Activated naive CD4-positive, alpha-beta T cell treated with anti-CD3 and anti-CD28 coated beads, Interleukin-2, amount 10 ng/mL, durations not matched to agents 7 days and 5 days (primary cell): Measurements from ENCODE around the gene FAT4.
A peak's percentile ranks its signal among the peaks of the same experiment; 100 is the strongest.

Experiments
- CTCF ChIA-PET: fragments of 350-600 bp; sonication (Branson Sonifier 250); formaldehyde crosslinking; loops from one replicate; lab custom pipeline; 2021; ENCODE audit warnings: antibody characterized with exemption; lab: Charles Lee
- DNase-seq: peaks from one replicate; pipeline ENCODE4 v3.0.0-alpha.2; 2020
- H3K27ac Mint-ChIP-seq: one replicate; pipeline ENCODE4 v1.8.0; 2021; ENCODE audit warnings: mild to moderate bottlenecking, moderate library complexity, mixed read lengths
- H3K27me3 Mint-ChIP-seq: one replicate; pipeline ENCODE4 v1.8.0; 2021; ENCODE audit warnings: mild to moderate bottlenecking, mixed read lengths
- H3K36me3 Mint-ChIP-seq: one replicate; pipeline ENCODE4 v1.8.0; 2021; ENCODE audit warnings: mixed read lengths
- H3K4me1 Mint-ChIP-seq: one replicate; pipeline ENCODE4 v1.8.0; 2021; ENCODE audit warnings: mixed read lengths
- H3K4me3 Mint-ChIP-seq: one replicate; pipeline ENCODE4 v1.8.0; 2021; ENCODE audit warnings: mild to moderate bottlenecking, moderate library complexity, mixed read lengths
- H3K9me3 Mint-ChIP-seq: one replicate; pipeline ENCODE4 v1.8.0; 2021; ENCODE audit warnings: mixed read lengths

Gene FAT4

GRCh38 chr4:125311503-125311902, 3.3 kb upstream of the FAT4 start:
- CTCF ChIA-PET, result no interaction called here
- no peak overlapping the region for H3K4me3 Mint-ChIP-seq
- peaks cover 35% of the 10 kb centered on the region for H3K27me3 Mint-ChIP-seq
- DNase-seq, result no peak
- H3K27ac Mint-ChIP-seq, result no peak overlapping the region
- H3K36me3 Mint-ChIP-seq, result no peaks in the 10 kb centered on the region
- H3K9me3 Mint-ChIP-seq, result no peaks in the 10 kb centered on the region
- H3K4me1 Mint-ChIP-seq, result peaks cover 24% of the 10 kb centered on the region

DNA sequence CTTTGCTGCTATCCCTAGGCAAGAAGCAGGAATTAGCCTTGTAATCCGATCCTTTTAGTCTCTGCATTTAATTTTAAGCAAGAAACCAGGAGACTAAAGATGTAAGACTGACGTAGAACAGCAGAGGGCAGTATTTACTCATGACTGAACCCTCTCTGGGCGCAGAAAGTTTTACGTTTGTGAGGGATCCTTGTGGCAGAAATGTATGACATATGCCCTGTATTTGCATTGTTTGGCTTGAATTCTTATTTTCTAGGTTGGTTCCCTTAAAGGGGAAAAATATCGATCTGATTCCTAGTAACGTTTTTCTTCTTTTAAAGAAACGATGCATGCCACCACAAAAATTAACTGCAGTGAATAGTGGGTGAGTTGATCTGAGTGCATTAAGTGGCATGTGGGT, 1.3 kb upstream of the FAT4 start:
- Mint-ChIP-seq H3K4me3 (peak overlapping the region; percentile 21), H3K27me3 (peaks cover 55% of the 10 kb centered on the region), H3K9me3 (no peaks in the 10 kb centered on the region), H3K36me3 (no peaks in the 10 kb centered on the region), H3K27ac (no peak overlapping the region), H3K4me1 (peaks cover 36% of the 10 kb centered on the region)
- CTCF ChIA-PET, result interaction anchor here (1.5 kb wide), 1 partner anchor 9 kb away, joined by 3 read pairs; no protein-coding TSS in a partner anchor
- peak; percentile 25 for DNase-seq

GRCh38 chr4:125313989-125314667, 627 bp upstream of the FAT4 start:
- Mint-ChIP-seq H3K4me1 (peaks cover 36% of the 10 kb centered on the region), H3K27ac (no peak overlapping the region), H3K27me3 (peaks cover 58% of the 10 kb centered on the region), H3K36me3 (no peaks in the 10 kb centered on the region), H3K4me3 (peak overlapping the region; percentile 79), H3K9me3 (no peaks in the 10 kb centered on the region)
- CTCF ChIA-PET, result interaction anchor here (1.5 to 1.9 kb wide), 2 partner anchors 9 to 12 kb away, joined by 3 to 5 read pairs; no protein-coding TSS in a partner anchor
- DNase-seq, result no peak

DNA sequence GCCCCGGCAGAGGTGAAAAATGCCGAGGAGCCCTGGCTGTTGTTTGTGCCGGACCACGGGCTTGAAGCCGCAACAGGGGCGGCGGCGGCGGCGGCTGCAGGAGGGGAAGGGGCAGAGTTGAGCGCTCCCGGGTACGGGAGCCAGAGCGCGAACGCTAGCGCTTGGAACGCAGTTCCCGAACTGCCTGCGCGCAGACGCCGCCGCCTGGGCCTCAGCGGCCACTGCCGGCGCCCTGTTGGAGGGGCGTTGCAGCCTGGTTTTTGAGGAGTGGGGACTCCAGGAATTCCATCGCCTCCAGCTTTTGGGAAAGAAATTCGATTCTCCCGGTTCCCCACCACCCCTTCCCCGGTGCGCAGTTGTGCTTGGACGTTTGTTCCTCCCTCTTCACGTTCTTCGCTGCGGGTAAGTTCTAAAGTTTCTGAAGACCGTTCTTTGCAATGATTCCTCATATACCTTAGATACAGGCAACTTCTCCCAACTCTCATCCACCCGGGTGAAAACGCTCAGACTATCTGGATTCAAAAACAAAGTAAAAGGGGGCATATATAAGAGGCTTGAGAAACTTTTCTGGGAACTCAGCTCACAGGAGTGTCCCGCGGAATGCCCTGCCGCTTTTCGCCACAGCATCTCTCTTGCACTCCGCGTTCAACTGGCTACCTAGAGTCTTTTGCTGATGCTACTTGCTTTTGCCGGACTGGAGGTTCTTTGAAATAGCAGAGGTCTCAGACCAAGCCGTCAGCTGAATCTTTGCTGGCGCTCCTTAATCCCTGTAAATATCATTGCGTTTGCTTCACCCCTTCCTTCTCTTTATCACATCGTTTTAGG, 1.0 kb downstream of the FAT4 start:
- H3K4me1 Mint-ChIP-seq, result peaks cover 36% of the 10 kb centered on the region
- DNase-seq, result peak; percentile 27

DNA sequence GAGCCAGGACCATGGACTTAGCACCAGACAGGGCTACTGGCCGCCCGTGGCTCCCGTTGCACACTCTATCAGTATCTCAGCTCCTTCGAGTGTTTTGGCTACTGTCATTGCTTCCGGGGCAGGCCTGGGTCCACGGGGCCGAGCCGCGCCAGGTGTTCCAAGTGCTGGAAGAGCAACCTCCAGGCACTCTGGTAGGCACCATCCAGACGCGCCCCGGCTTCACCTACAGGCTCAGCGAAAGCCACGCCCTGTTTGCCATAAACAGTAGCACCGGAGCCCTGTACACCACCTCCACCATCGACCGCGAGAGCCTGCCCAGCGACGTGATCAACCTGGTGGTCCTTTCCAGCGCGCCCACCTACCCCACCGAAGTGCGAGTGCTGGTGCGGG, 1.6 kb downstream of the FAT4 start:
- peak; percentile 21 for DNase-seq
- Mint-ChIP-seq H3K27me3 (peaks cover 57% of the 10 kb centered on the region), H3K9me3 (no peaks in the 10 kb centered on the region), H3K4me3 (peak overlapping the region; percentile 79), H3K4me1 (peaks cover 36% of the 10 kb centered on the region), H3K36me3 (no peaks in the 10 kb centered on the region), H3K27ac (peak overlapping the region; percentile 70)
- CTCF ChIA-PET, result no interaction called here

More for the DNA sequence above, 1.0 kb downstream of the FAT4 start:
- CTCF ChIA-PET, result interaction anchor here (1.9 kb wide), 1 partner anchor 11 kb away, joined by 5 read pairs; no protein-coding TSS in a partner anchor
- Mint-ChIP-seq H3K4me3 (peak overlapping the region; percentile 79), H3K9me3 (no peaks in the 10 kb centered on the region), H3K36me3 (no peaks in the 10 kb centered on the region), H3K27me3 (peaks cover 58% of the 10 kb centered on the region), H3K27ac (peak overlapping the region; percentile 70)

- H3K27ac Mint-ChIP-seq, result peak overlapping the region; percentile 70
- CTCF ChIA-PET, result no interaction called here
- no peaks in the 10 kb centered on the region for H3K9me3 Mint-ChIP-seq
- H3K27me3 Mint-ChIP-seq, result peaks cover 54% of the 10 kb centered on the region
- peaks cover 36% of the 10 kb centered on the region for H3K4me1 Mint-ChIP-seq
- H3K4me3 Mint-ChIP-seq, result peak overlapping the region; percentile 79
- DNase-seq, result no peak
- no peaks in the 10 kb centered on the region for H3K36me3 Mint-ChIP-seq
Observed at GRCh38 chr4:125316791-125317524, 2.2 kb downstream of the FAT4 start.

DNA sequence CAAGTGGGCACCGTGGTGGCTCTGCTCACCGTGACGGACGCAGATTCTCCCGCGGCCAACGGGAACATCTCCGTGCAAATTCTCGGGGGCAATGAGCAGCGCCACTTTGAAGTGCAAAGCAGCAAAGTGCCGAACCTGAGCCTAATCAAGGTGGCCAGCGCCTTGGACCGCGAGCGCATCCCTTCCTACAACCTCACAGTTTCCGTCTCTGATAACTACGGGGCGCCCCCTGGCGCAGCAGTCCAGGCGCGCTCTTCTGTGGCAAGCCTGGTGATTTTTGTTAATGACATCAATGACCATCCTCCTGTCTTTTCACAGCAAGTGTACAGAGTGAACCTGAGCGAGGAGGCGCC, 2.7 kb downstream of the FAT4 start:
- Mint-ChIP-seq H3K36me3 (no peaks in the 10 kb centered on the region), H3K4me1 (peaks cover 36% of the 10 kb centered on the region), H3K4me3 (no peak overlapping the region), H3K27ac (no peak overlapping the region), H3K9me3 (no peaks in the 10 kb centered on the region), H3K27me3 (peaks cover 54% of the 10 kb centered on the region)
- CTCF ChIA-PET, result no interaction called here
- DNase-seq, result no peak

- no peaks in the 10 kb centered on the region for H3K9me3 Mint-ChIP-seq
- no peak overlapping the region for H3K27ac Mint-ChIP-seq
- DNase-seq, result no peak
- H3K4me3 Mint-ChIP-seq, result no peak overlapping the region
- H3K27me3 Mint-ChIP-seq, result peaks cover 45% of the 10 kb centered on the region
- CTCF ChIA-PET, result no interaction called here
- peaks cover 30% of the 10 kb centered on the region for H3K4me1 Mint-ChIP-seq
- H3K36me3 Mint-ChIP-seq, result no peaks in the 10 kb centered on the region
Observed at GRCh38 chr4:125319311-125319710, 4.6 kb downstream of the FAT4 start.

- no peak for DNase-seq
- H3K36me3 Mint-ChIP-seq, result no peaks in the 10 kb centered on the region
- no peak overlapping the region for H3K4me3 Mint-ChIP-seq
- H3K27me3 Mint-ChIP-seq, result peaks cover 20% of the 10 kb centered on the region
- peaks cover 8% of the 10 kb centered on the region for H3K4me1 Mint-ChIP-seq
- no peaks in the 10 kb centered on the region for H3K9me3 Mint-ChIP-seq
- H3K27ac Mint-ChIP-seq, result no peak overlapping the region
- CTCF ChIA-PET, result no interaction called here
Observed at GRCh38 chr4:125321709-125322365, 7.1 kb downstream of the FAT4 start.

GRCh38 chr4:125322366-125322730, 7.6 kb downstream of the FAT4 start:
- CTCF ChIA-PET, result no interaction called here
- H3K9me3 Mint-ChIP-seq, result no peaks in the 10 kb centered on the region
- no peak overlapping the region for H3K27ac Mint-ChIP-seq
- DNase-seq, result no peak
- H3K27me3 Mint-ChIP-seq, result peaks cover 14% of the 10 kb centered on the region
- no peak overlapping the region for H3K4me3 Mint-ChIP-seq
- H3K4me1 Mint-ChIP-seq, result peaks cover 4% of the 10 kb centered on the region
- H3K36me3 Mint-ChIP-seq, result no peaks in the 10 kb centered on the region

- Mint-ChIP-seq H3K9me3 (no peaks in the 10 kb centered on the region), H3K4me3 (no peak overlapping the region), H3K27me3 (peaks cover 1% of the 10 kb centered on the region), H3K36me3 (no peaks in the 10 kb centered on the region), H3K27ac (no peak overlapping the region), H3K4me1 (no peaks in the 10 kb centered on the region)
- DNase-seq, result no peak
- CTCF ChIA-PET, result no interaction called here
Observed at GRCh38 chr4:125323654-125324053, 8.9 kb downstream of the FAT4 start.

DNA sequence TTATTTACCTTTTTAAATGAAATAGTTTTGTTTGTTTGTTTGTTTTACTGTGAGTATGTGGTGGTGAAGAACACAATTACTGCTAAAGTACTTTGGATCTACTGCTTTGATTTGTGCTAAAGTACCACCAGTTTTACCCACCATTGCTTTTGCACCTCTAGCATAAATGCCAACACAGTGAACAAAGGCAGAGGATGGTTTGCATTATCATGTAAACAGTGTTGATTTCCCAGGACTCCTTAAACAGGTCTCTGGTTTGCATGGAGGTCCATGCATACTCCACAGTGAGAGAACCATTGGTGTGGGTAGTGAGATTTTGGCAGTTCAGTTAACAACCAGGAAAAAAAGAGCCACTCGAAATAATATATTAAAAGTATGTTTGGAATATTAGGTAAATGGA, 11.0 kb downstream of the FAT4 start:
- Mint-ChIP-seq H3K4me3 (no peak overlapping the region), H3K9me3 (no peaks in the 10 kb centered on the region), H3K27me3 (no peaks in the 10 kb centered on the region), H3K36me3 (no peaks in the 10 kb centered on the region), H3K4me1 (no peaks in the 10 kb centered on the region), H3K27ac (no peak overlapping the region)
- CTCF ChIA-PET, result no interaction called here
- DNase-seq, result no peak

GRCh38 chr4:125331116-125331515, 16.4 kb downstream of the FAT4 start:
- Mint-ChIP-seq H3K4me3 (no peak overlapping the region), H3K27ac (no peak overlapping the region), H3K36me3 (no peaks in the 10 kb centered on the region), H3K27me3 (no peaks in the 10 kb centered on the region), H3K9me3 (no peaks in the 10 kb centered on the region), H3K4me1 (no peaks in the 10 kb centered on the region)
- DNase-seq, result no peak
- CTCF ChIA-PET, result no interaction called here

DNA sequence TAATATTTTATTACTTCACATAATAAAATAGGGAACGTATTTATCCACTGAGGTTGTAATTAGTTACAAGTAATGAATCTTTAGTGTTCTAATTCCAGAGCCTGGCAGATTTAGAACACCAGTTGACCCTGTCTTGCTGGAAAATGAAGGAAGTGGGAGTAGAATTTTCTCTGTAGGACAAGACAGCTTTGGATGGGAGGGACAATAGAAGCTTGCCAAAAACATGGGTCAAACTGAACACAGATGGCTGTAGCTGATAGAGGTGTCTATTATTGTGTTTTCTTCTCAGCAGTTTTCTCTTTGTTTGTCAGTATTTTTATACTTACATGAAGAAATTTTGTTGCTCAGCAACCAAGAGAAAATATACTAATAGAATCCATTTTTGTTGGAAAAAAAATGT, 20.2 kb downstream of the FAT4 start:
- Mint-ChIP-seq H3K4me1 (no peaks in the 10 kb centered on the region), H3K9me3 (no peaks in the 10 kb centered on the region), H3K4me3 (no peak overlapping the region), H3K27me3 (no peaks in the 10 kb centered on the region), H3K36me3 (no peaks in the 10 kb centered on the region), H3K27ac (no peak overlapping the region)
- DNase-seq, result no peak
- CTCF ChIA-PET, result no interaction called here
